ENCODE results near the gene PHC3.

GRCh38 chr3:170162630-170163029 lies 18.9 kb downstream of the PHC3 start:
- TF ChIP-seq, protein P1, sequence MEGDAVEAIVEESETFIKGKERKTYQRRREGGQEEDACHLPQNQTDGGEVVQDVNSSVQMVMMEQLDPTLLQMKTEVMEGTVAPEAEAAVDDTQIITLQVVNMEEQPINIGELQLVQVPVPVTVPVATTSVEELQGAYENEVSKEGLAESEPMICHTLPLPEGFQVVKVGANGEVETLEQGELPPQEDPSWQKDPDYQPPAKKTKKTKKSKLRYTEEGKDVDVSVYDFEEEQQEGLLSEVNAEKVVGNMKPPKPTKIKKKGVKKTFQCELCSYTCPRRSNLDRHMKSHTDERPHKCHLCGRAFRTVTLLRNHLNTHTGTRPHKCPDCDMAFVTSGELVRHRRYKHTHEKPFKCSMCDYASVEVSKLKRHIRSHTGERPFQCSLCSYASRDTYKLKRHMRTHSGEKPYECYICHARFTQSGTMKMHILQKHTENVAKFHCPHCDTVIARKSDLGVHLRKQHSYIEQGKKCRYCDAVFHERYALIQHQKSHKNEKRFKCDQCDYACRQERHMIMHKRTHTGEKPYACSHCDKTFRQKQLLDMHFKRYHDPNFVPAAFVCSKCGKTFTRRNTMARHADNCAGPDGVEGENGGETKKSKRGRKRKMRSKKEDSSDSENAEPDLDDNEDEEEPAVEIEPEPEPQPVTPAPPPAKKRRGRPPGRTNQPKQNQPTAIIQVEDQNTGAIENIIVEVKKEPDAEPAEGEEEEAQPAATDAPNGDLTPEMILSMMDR (optimal IDR thresholded peaks at IDR 0.05 in 1 of 3, IDR thresholded peaks at IDR 0.05 in 1 of 3, conservative IDR thresholded peaks at IDR 0.05 in 1 of 3; ENCODE audit: extremely low read depth in 1 of 3, insufficient read depth in 2 of 3, low read length in 3 of 3) = no peak
- TF ChIP-seq EZH2 (IDR thresholded peaks at IDR 0.05; ENCODE audit: low read length) = no peak

Data from keratinocyte (primary cell).